Astrocyte (in vitro differentiated cells and primary cell): Measurements from ENCODE around the gene METTL8. TPM values are rescaled to one million over a fixed set of nuclear protein-coding genes. Genes with fewer than 3 reads are reported as not detected.

Source experiments
- DNase-seq: peaks from one replicate; pipeline ENCODE4 v3.0.0-alpha.2; 2010; ENCODE audit warnings: low read depth
- FAIRE-seq: peaks from 2 replicates; lab custom pipeline; 2011; peaks lifted over from hg19 to GRCh38; lab: Jason Lieb, UNC
- H2AFZ ChIP-seq: 2 replicates; pipeline ENCODE4 v1.6.0; 2012; ENCODE audit warnings: low read depth, low read length, inconsistent platforms
- H3K27ac ChIP-seq: 2 replicates; pipeline ENCODE4 v1.5.1; 2011; ENCODE audit warnings: low read depth, low read length, inconsistent platforms
- H3K27me3 ChIP-seq: 2 replicates; pipeline ENCODE4 v1.6.0; 2011; ENCODE audit warnings: low read length, inconsistent platforms; ENCODE audit not compliant: insufficient read depth
- H3K36me3 ChIP-seq: 2 replicates; pipeline ENCODE4 v1.5.1; 2011; ENCODE audit warnings: low read length, inconsistent platforms; ENCODE audit not compliant: insufficient read depth
- H3K4me1 ChIP-seq: 2 replicates; pipeline ENCODE4 v1.5.1; 2011; ENCODE audit warnings: low read length, inconsistent platforms; ENCODE audit not compliant: insufficient read depth
- H3K4me2 ChIP-seq: 2 replicates; pipeline ENCODE4 v1.6.0; 2012; ENCODE audit warnings: low read length, inconsistent platforms
- H3K4me3 ChIP-seq: 2 replicates; pipeline ENCODE4 v1.5.1; 2011; ENCODE audit warnings: low read depth, mild to moderate bottlenecking, low read length, inconsistent platforms; ENCODE audit not compliant: insufficient read depth
- H3K79me2 ChIP-seq: 2 replicates; pipeline ENCODE4 v1.6.0; 2012; ENCODE audit warnings: mild to moderate bottlenecking, low read length, inconsistent platforms; ENCODE audit not compliant: insufficient read depth
- H3K9ac ChIP-seq: 2 replicates; pipeline ENCODE4 v1.6.0; 2012; ENCODE audit warnings: mild to moderate bottlenecking, low read length, inconsistent platforms
- H3K9me3 ChIP-seq: 2 replicates; pipeline ENCODE4 v1.5.1; 2012; ENCODE audit warnings: low read depth, mild to moderate bottlenecking, low read length, inconsistent platforms; ENCODE audit not compliant: insufficient read depth
- H4K20me1 ChIP-seq: 2 replicates; pipeline ENCODE4 v1.6.0; 2012; ENCODE audit warnings: low read length, inconsistent platforms; ENCODE audit not compliant: insufficient read depth
- H3K27ac Mint-ChIP-seq: one replicate; pipeline ENCODE4 v1.8.0; 2021; ENCODE audit warnings: mild to moderate bottlenecking, mixed read lengths; ENCODE audit not compliant: unreplicated experiment
- H3K27me3 Mint-ChIP-seq: one replicate; pipeline ENCODE4 v1.8.0; 2021; ENCODE audit warnings: low read depth, mixed read lengths; ENCODE audit not compliant: unreplicated experiment
- H3K36me3 Mint-ChIP-seq: one replicate; pipeline ENCODE4 v1.8.0; 2021; ENCODE audit warnings: low read depth, mixed read lengths; ENCODE audit not compliant: unreplicated experiment
- H3K4me1 Mint-ChIP-seq: one replicate; pipeline ENCODE4 v1.8.0; 2021; ENCODE audit warnings: low read depth, mixed read lengths; ENCODE audit not compliant: unreplicated experiment
- H3K4me3 Mint-ChIP-seq: one replicate; pipeline ENCODE4 v1.8.0; 2021; ENCODE audit warnings: mild to moderate bottlenecking, moderate library complexity, mixed read lengths; ENCODE audit not compliant: unreplicated experiment
- H3K9me3 Mint-ChIP-seq: one replicate; pipeline ENCODE4 v1.8.0; 2021; ENCODE audit warnings: mild to moderate bottlenecking, mixed read lengths; ENCODE audit not compliant: unreplicated experiment
- EZH2 ChIP-seq: IDR thresholded peaks from 2 replicates; pipeline ENCODE4 v1.6.1; 2012; ENCODE audit warnings: mild to moderate bottlenecking, low read length, inconsistent platforms; ENCODE audit not compliant: insufficient read depth
- total RNA-seq: library from RNA; stranded (reverse); gene quantifications from 2 replicates; pipeline ENCODE4 v1.2.1, GENCODE V29; 2021
- TF ChIP-seq, protein P1 (sequence below): IDR thresholded peaks from 2 replicates; pipeline ENCODE4 v1.5.1; 2011; ENCODE audit warnings: low read depth, mild to moderate bottlenecking, inconsistent platforms, low read length, moderate library complexity; ENCODE audit not compliant: insufficient read depth

METTL8 gene
- total RNA-seq, 1 donor from 2014 or later = 40.4 TPM

DNA sequence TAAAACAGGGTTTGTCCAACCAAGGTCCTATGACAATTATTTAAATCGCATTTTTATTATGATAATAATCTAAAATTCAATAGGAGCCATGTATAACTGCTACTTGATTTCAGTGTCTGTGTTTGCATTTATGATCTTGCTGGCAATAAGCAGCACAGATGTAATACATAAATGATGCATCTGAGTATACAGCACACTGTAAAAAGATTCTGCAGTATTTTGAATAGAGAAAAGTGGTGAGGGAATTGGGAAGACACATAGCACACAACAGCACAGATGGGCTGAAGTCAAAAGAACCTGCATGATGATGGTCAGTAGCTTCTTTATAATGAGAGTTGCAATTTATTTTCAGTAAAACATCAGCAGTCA is 26.1 kb downstream of the METTL8 start:
- no peak for FAIRE-seq
- H4K20me1 ChIP-seq = no peaks in the 10 kb centered on the region
- peaks cover 40% of the 10 kb centered on the region for H3K4me1 ChIP-seq
- no peak overlapping the region for H3K4me3 Mint-ChIP-seq
- H3K27ac Mint-ChIP-seq = no peak overlapping the region
- TF ChIP-seq, protein P1, sequence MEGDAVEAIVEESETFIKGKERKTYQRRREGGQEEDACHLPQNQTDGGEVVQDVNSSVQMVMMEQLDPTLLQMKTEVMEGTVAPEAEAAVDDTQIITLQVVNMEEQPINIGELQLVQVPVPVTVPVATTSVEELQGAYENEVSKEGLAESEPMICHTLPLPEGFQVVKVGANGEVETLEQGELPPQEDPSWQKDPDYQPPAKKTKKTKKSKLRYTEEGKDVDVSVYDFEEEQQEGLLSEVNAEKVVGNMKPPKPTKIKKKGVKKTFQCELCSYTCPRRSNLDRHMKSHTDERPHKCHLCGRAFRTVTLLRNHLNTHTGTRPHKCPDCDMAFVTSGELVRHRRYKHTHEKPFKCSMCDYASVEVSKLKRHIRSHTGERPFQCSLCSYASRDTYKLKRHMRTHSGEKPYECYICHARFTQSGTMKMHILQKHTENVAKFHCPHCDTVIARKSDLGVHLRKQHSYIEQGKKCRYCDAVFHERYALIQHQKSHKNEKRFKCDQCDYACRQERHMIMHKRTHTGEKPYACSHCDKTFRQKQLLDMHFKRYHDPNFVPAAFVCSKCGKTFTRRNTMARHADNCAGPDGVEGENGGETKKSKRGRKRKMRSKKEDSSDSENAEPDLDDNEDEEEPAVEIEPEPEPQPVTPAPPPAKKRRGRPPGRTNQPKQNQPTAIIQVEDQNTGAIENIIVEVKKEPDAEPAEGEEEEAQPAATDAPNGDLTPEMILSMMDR = no peak
- TF ChIP-seq EZH2 = no peak
- H3K4me1 Mint-ChIP-seq = peaks cover 42% of the 10 kb centered on the region
- no peak for DNase-seq
- no peaks in the 10 kb centered on the region for H3K9me3 ChIP-seq
- H2AFZ ChIP-seq = no peak overlapping the region
- H3K36me3 ChIP-seq = no peaks in the 10 kb centered on the region
- no peak overlapping the region for H3K27ac ChIP-seq
- H3K36me3 Mint-ChIP-seq = peaks cover 4% of the 10 kb centered on the region
- H3K27me3 ChIP-seq = no peaks in the 10 kb centered on the region
- H3K9ac ChIP-seq = no peak overlapping the region
- no peak overlapping the region for H3K4me2 ChIP-seq
- peaks cover 8% of the 10 kb centered on the region for H3K79me2 ChIP-seq
- H3K9me3 Mint-ChIP-seq = no peaks in the 10 kb centered on the region
- no peaks in the 10 kb centered on the region for H3K27me3 Mint-ChIP-seq
- H3K4me3 ChIP-seq = no peak overlapping the region

GRCh38 chr2:171407030-171407675 is 26.6 kb downstream of the METTL8 start:
- no peaks in the 10 kb centered on the region for H3K27me3 ChIP-seq
- no peak overlapping the region for H3K4me3 Mint-ChIP-seq
- H3K9ac ChIP-seq = no peak overlapping the region
- H3K79me2 ChIP-seq = peaks cover 8% of the 10 kb centered on the region
- H3K4me1 ChIP-seq = peaks cover 41% of the 10 kb centered on the region
- no peak overlapping the region for H3K4me3 ChIP-seq
- DNase-seq (no peak), FAIRE-seq (no peak)
- TF ChIP-seq, protein P1 = no peak
- TF ChIP-seq EZH2 = no peak
- no peaks in the 10 kb centered on the region for H3K9me3 ChIP-seq
- no peaks in the 10 kb centered on the region for H3K9me3 Mint-ChIP-seq
- H3K27ac ChIP-seq = no peak overlapping the region
- H3K27me3 Mint-ChIP-seq = no peaks in the 10 kb centered on the region
- H3K36me3 Mint-ChIP-seq = peaks cover 4% of the 10 kb centered on the region
- H3K4me2 ChIP-seq = no peak overlapping the region
- no peaks in the 10 kb centered on the region for H4K20me1 ChIP-seq
- no peak overlapping the region for H3K27ac Mint-ChIP-seq
- no peaks in the 10 kb centered on the region for H3K36me3 ChIP-seq
- peaks cover 42% of the 10 kb centered on the region for H3K4me1 Mint-ChIP-seq
- no peak overlapping the region for H2AFZ ChIP-seq

- Mint-ChIP-seq H3K27me3 (no peaks in the 10 kb centered on the region), H3K4me1 (peaks cover 38% of the 10 kb centered on the region), H3K4me3 (no peak overlapping the region), H3K9me3 (peaks cover 2% of the 10 kb centered on the region), H3K36me3 (peaks cover 5% of the 10 kb centered on the region), H3K27ac (no peak overlapping the region)
- Histone ChIP-seq H3K4me1 (peaks cover 38% of the 10 kb centered on the region), H3K36me3 (no peaks in the 10 kb centered on the region), H3K27me3 (no peaks in the 10 kb centered on the region), H3K4me2 (no peak overlapping the region), H3K9ac (no peak overlapping the region), H4K20me1 (no peaks in the 10 kb centered on the region), H3K9me3 (peaks cover 6% of the 10 kb centered on the region), H3K27ac (no peak overlapping the region), H3K4me3 (no peak overlapping the region), H2AFZ (no peak overlapping the region), H3K79me2 (peaks cover 8% of the 10 kb centered on the region)
- FAIRE-seq (no peak), DNase-seq (no peak)
- TF ChIP-seq, protein P1 = no peak
- TF ChIP-seq EZH2 = no peak
Observed at GRCh38 chr2:171406044-171406443, 27.7 kb downstream of the METTL8 start.
